ENCODE results near the gene SCIMP. TPM values are rescaled to one million over a fixed set of nuclear protein-coding genes. Genes with fewer than 3 reads are reported as not detected.

SCIMP gene
- total RNA-seq, 1 donor from 2014 or later, result not detected

DNA sequence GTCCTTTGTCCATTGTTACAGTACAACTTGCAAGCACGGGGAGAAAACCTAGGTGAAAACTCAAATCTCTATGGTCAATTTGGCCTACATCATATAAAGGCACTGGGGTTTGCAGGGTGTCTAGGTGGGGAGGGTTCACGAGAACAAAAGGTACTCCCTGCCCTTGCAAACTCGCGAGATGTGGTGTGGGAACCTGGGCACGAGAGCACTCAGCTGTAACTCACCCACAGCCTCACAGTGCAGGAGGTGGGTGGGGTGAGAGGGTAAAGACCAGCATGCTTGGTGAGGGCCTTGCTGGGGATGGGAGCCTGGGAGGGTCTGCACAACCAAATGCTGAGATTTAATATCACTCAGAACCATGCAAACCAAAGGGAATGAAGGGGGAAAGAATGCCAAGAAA is 24.6 kb downstream of the SCIMP start:
- no peak overlapping the region for H3K4me3 Mint-ChIP-seq (ENCODE audit: unreplicated experiment)
- no peak for DNase-seq (ENCODE audit: low spot score)
- no peaks in the 10 kb centered on the region for H3K4me1 Mint-ChIP-seq (ENCODE audit: unreplicated experiment)
- H3K36me3 Mint-ChIP-seq (ENCODE audit: low read depth, unreplicated experiment), result no peaks in the 10 kb centered on the region
- TF ChIP-seq, protein P1, sequence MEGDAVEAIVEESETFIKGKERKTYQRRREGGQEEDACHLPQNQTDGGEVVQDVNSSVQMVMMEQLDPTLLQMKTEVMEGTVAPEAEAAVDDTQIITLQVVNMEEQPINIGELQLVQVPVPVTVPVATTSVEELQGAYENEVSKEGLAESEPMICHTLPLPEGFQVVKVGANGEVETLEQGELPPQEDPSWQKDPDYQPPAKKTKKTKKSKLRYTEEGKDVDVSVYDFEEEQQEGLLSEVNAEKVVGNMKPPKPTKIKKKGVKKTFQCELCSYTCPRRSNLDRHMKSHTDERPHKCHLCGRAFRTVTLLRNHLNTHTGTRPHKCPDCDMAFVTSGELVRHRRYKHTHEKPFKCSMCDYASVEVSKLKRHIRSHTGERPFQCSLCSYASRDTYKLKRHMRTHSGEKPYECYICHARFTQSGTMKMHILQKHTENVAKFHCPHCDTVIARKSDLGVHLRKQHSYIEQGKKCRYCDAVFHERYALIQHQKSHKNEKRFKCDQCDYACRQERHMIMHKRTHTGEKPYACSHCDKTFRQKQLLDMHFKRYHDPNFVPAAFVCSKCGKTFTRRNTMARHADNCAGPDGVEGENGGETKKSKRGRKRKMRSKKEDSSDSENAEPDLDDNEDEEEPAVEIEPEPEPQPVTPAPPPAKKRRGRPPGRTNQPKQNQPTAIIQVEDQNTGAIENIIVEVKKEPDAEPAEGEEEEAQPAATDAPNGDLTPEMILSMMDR (IDR thresholded peaks at IDR 0.05; ENCODE audit: unreplicated experiment), result no peak
- peaks cover 4% of the 10 kb centered on the region for H3K27me3 Mint-ChIP-seq (ENCODE audit: unreplicated experiment)
- no peak overlapping the region for H3K27ac Mint-ChIP-seq (ENCODE audit: unreplicated experiment)
- no peaks in the 10 kb centered on the region for H3K9me3 Mint-ChIP-seq (ENCODE audit: unreplicated experiment)

DNA sequence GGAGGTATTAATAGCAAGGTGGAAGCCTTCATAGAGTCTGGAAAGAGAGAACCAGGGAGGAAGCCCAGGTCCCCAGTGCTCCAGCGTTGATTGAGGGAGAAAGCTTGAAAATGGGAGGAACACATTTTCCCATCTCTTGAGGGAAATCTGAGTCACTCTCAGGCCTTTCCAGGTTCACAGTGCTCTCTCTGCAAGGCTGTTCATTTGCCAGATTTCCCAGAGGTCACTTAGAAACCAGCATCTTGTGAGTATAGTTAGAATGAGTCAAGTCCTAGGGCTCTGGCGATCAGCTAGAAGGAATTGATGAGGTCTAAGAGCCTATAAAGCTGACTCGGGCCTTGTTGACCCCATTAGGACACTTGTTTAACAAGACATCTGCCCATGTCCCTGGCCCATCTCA is 25.3 kb downstream of the SCIMP start:
- no peak overlapping the region for H3K4me3 Mint-ChIP-seq (ENCODE audit: unreplicated experiment)
- no peaks in the 10 kb centered on the region for H3K4me1 Mint-ChIP-seq (ENCODE audit: unreplicated experiment)
- TF ChIP-seq, protein P1 (IDR thresholded peaks at IDR 0.05; ENCODE audit: unreplicated experiment), result no peak
- H3K9me3 Mint-ChIP-seq (ENCODE audit: unreplicated experiment), result no peaks in the 10 kb centered on the region
- H3K27me3 Mint-ChIP-seq (ENCODE audit: unreplicated experiment), result peaks cover 4% of the 10 kb centered on the region
- DNase-seq (ENCODE audit: low spot score), result no peak
- H3K27ac Mint-ChIP-seq (ENCODE audit: unreplicated experiment), result no peak overlapping the region
- H3K36me3 Mint-ChIP-seq (ENCODE audit: low read depth, unreplicated experiment), result no peaks in the 10 kb centered on the region

DNA sequence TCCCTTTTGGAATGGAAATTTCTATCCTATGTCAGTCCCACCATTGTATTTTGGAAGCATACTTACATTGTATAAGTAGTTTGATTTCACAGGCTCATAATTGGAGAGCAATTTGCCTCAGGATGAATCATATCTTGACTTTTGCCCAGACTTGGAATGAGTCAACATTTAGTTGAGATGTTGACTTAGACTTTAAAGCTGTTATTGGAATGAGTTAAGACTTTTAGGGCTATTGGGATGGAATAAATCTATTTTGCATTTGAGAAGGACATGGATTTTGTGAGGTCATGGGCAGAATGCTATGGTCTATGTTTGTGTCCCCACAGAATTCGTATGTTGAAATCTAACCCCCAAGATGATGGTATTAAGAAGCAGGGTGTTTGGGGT is 30.8 kb downstream of the SCIMP start:
- DNase-seq (ENCODE audit: low spot score), result no peak
- Mint-ChIP-seq H3K27me3 (ENCODE audit: unreplicated experiment) (peaks cover 4% of the 10 kb centered on the region), H3K27ac (ENCODE audit: unreplicated experiment) (no peak overlapping the region), H3K9me3 (ENCODE audit: unreplicated experiment) (no peaks in the 10 kb centered on the region), H3K4me1 (ENCODE audit: unreplicated experiment) (no peaks in the 10 kb centered on the region), H3K36me3 (ENCODE audit: low read depth, unreplicated experiment) (peaks cover 7% of the 10 kb centered on the region), H3K4me3 (ENCODE audit: unreplicated experiment) (no peak overlapping the region)
- TF ChIP-seq, protein P1 (IDR thresholded peaks at IDR 0.05; ENCODE audit: unreplicated experiment), result no peak

DNA sequence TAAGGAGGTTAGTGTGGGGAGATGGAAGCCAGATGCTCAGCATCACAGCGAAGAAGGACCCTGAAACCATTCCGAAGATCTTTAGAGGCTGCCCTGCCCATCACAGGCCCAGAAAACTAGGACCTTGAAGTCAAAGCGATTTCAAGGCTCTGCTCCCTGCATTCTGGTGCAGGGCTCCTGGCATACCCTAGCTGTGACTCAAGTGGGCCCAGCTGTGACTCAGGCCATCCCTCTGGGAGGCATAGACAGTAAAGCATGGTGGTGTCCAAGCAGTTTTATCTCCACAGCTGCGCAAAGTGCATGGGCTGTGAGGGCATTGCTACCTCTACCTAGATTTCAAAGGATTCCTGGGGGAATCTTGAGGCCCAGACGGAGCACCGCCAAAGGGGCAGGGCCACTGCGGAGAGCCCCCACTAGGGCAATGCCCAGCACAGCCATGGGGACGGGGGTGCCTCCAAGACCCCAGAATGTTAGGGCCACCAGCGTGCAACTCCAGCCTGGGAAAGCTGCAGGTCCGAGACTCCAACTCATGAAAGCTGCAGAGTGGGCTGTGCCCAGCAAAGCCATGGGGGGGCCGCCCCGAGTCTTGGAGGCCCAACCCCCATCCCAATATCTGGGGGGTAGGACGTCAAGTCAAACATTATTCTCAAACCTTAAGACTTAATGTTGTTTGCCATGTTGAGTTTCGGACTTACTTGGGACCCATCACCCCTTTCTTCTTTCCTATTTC is 31.3 kb downstream of the SCIMP start:
- H3K4me1 Mint-ChIP-seq (ENCODE audit: unreplicated experiment), result no peaks in the 10 kb centered on the region
- no peak overlapping the region for H3K4me3 Mint-ChIP-seq (ENCODE audit: unreplicated experiment)
- H3K27me3 Mint-ChIP-seq (ENCODE audit: unreplicated experiment), result peaks cover 4% of the 10 kb centered on the region
- TF ChIP-seq, protein P1 (IDR thresholded peaks at IDR 0.05; ENCODE audit: unreplicated experiment), result no peak
- no peak for DNase-seq (ENCODE audit: low spot score)
- peaks cover 7% of the 10 kb centered on the region for H3K36me3 Mint-ChIP-seq (ENCODE audit: low read depth, unreplicated experiment)
- H3K9me3 Mint-ChIP-seq (ENCODE audit: unreplicated experiment), result no peaks in the 10 kb centered on the region
- no peak overlapping the region for H3K27ac Mint-ChIP-seq (ENCODE audit: unreplicated experiment)

DNA sequence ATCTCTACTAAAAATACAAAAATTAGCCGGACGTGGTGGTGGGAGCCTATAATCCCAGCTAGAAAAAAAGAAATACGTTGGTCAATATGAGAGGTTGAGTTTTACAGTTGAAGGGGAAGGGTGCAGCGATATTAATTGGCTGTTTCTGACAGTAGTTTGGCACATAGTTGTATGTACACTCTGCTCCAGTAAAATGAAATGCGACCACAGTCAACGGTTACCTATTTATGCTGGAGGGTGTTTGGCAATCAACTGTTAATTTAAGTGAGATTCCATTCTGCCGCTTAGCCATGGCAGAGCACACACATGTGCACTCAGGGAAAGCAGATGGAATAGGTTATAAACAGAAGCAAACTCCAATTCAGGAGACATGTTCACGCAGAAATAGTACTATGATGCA is 33.6 kb downstream of the SCIMP start:
- TF ChIP-seq, protein P1 (IDR thresholded peaks at IDR 0.05; ENCODE audit: unreplicated experiment), result no peak
- peaks cover 3% of the 10 kb centered on the region for H3K4me1 Mint-ChIP-seq (ENCODE audit: unreplicated experiment)
- H3K27me3 Mint-ChIP-seq (ENCODE audit: unreplicated experiment), result no peaks in the 10 kb centered on the region
- H3K36me3 Mint-ChIP-seq (ENCODE audit: low read depth, unreplicated experiment), result peaks cover 7% of the 10 kb centered on the region
- H3K4me3 Mint-ChIP-seq (ENCODE audit: unreplicated experiment), result no peak overlapping the region
- no peaks in the 10 kb centered on the region for H3K9me3 Mint-ChIP-seq (ENCODE audit: unreplicated experiment)
- no peak overlapping the region for H3K27ac Mint-ChIP-seq (ENCODE audit: unreplicated experiment)
- DNase-seq (ENCODE audit: low spot score), result no peak
